ENCODE measurements around the gene BACH2.

BACH2 gene

GRCh38 chr6:89939144-89939543 is 357.5 kb downstream of the BACH2 start:
- H2AFZ ChIP-seq (ENCODE audit: low read depth, low read length, severe bottlenecking) = no peak overlapping the region
- H3K4me2 ChIP-seq (ENCODE audit: low read depth, low read length, poor library complexity, severe bottlenecking) = no peak overlapping the region
- no peak overlapping the region for H3K4me3 ChIP-seq (ENCODE audit: insufficient read depth, low read length, poor library complexity, severe bottlenecking)
- H3K36me3 ChIP-seq (ENCODE audit: low read length) = no peaks in the 10 kb centered on the region
- H3K9me3 ChIP-seq (ENCODE audit: insufficient read depth, low read length) = no peaks in the 10 kb centered on the region
- no peaks in the 10 kb centered on the region for H3K27me3 ChIP-seq (ENCODE audit: low read length)
- H3F3A ChIP-seq (ENCODE audit: insufficient read depth) = no peaks in the 10 kb centered on the region
- no peak overlapping the region for H3K27ac ChIP-seq (ENCODE audit: low read depth, low read length)
- H3K9ac ChIP-seq (ENCODE audit: low read length) = no peak overlapping the region
- no peaks in the 10 kb centered on the region for H3K79me2 ChIP-seq (ENCODE audit: insufficient read depth, low read length)
- no peaks in the 10 kb centered on the region for H4K20me1 ChIP-seq (ENCODE audit: low read depth, low read length)
- H3K9me2 ChIP-seq (replicated peaks; ENCODE audit: insufficient read depth, low read length) = no peaks in the 10 kb centered on the region
- no peak for TF ChIP-seq CTCF (IDR thresholded peaks at IDR 0.05; ENCODE audit: insufficient read depth, low read length, poor library complexity, severe bottlenecking)
- no peak for TF ChIP-seq EZH2phosphoT487 (conservative IDR thresholded peaks at IDR 0.05; ENCODE audit: low read length)

GRCh38 chr6:89938014-89938413 is 358.6 kb downstream of the BACH2 start:
- Histone ChIP-seq H3K9ac (ENCODE audit: low read length) (no peak overlapping the region), H3F3A (ENCODE audit: insufficient read depth) (no peaks in the 10 kb centered on the region), H3K36me3 (ENCODE audit: low read length) (no peaks in the 10 kb centered on the region), H2AFZ (ENCODE audit: low read depth, low read length, severe bottlenecking) (no peak overlapping the region), H3K4me3 (ENCODE audit: insufficient read depth, low read length, poor library complexity, severe bottlenecking) (no peak overlapping the region), H3K27ac (ENCODE audit: low read depth, low read length) (no peak overlapping the region), H3K27me3 (ENCODE audit: low read length) (no peaks in the 10 kb centered on the region), H4K20me1 (ENCODE audit: low read depth, low read length) (no peaks in the 10 kb centered on the region), H3K79me2 (ENCODE audit: insufficient read depth, low read length) (no peaks in the 10 kb centered on the region), H3K9me2 (replicated peaks; ENCODE audit: insufficient read depth, low read length) (no peaks in the 10 kb centered on the region), H3K4me2 (ENCODE audit: low read depth, low read length, poor library complexity, severe bottlenecking) (no peak overlapping the region), H3K9me3 (ENCODE audit: insufficient read depth, low read length) (no peaks in the 10 kb centered on the region)
- TF ChIP-seq CTCF (IDR thresholded peaks at IDR 0.05; ENCODE audit: insufficient read depth, low read length, poor library complexity, severe bottlenecking) (no peak), EZH2phosphoT487 (conservative IDR thresholded peaks at IDR 0.05; ENCODE audit: low read length) (no peak)

DNA sequence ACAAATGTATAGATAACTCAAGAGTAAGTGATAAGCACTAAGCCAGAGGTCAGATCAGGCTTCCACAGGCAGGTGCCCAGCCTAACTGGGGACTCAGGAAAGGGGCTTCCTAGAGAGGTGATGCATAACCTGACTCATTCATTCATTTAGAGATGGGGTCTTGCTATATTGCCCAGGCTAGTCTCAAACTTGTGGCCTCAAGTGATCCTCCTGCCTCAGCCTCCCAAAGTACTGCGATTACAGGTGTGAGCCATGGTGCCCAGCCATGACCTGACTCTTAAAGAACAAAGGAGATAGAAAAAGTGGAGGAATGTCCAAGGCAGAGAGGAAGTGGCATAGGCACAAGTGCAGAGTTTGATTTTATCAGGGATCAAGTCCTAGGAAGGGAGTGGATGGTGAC is 360.5 kb downstream of the BACH2 start:
- no peaks in the 10 kb centered on the region for H3F3A ChIP-seq (ENCODE audit: insufficient read depth)
- no peak overlapping the region for H3K4me2 ChIP-seq (ENCODE audit: low read depth, low read length, poor library complexity, severe bottlenecking)
- no peaks in the 10 kb centered on the region for H3K27me3 ChIP-seq (ENCODE audit: low read length)
- no peak overlapping the region for H3K27ac ChIP-seq (ENCODE audit: low read depth, low read length)
- TF ChIP-seq CTCF (IDR thresholded peaks at IDR 0.05; ENCODE audit: insufficient read depth, low read length, poor library complexity, severe bottlenecking) = no peak
- TF ChIP-seq EZH2phosphoT487 (conservative IDR thresholded peaks at IDR 0.05; ENCODE audit: low read length) = no peak
- H3K9me2 ChIP-seq (replicated peaks; ENCODE audit: insufficient read depth, low read length) = no peaks in the 10 kb centered on the region
- no peaks in the 10 kb centered on the region for H3K36me3 ChIP-seq (ENCODE audit: low read length)
- no peaks in the 10 kb centered on the region for H4K20me1 ChIP-seq (ENCODE audit: low read depth, low read length)
- H3K9me3 ChIP-seq (ENCODE audit: insufficient read depth, low read length) = no peaks in the 10 kb centered on the region
- no peak overlapping the region for H2AFZ ChIP-seq (ENCODE audit: low read depth, low read length, severe bottlenecking)
- no peak overlapping the region for H3K9ac ChIP-seq (ENCODE audit: low read length)
- H3K79me2 ChIP-seq (ENCODE audit: insufficient read depth, low read length) = no peaks in the 10 kb centered on the region
- no peak overlapping the region for H3K4me3 ChIP-seq (ENCODE audit: insufficient read depth, low read length, poor library complexity, severe bottlenecking)
